Measurements from ENCODE around the gene PPP1R7. TPM values are rescaled to one million over a fixed set of nuclear protein-coding genes. Genes with fewer than 3 reads are reported as not detected.

The PPP1R7 gene
- total and polyA plus RNA-seq, 9 of the 15 experiments (the other 6 are each of a cell fraction or from before 2014, with no cell fraction given) = 37.5 to 75.0 (median 50.5) TPM

DNA sequence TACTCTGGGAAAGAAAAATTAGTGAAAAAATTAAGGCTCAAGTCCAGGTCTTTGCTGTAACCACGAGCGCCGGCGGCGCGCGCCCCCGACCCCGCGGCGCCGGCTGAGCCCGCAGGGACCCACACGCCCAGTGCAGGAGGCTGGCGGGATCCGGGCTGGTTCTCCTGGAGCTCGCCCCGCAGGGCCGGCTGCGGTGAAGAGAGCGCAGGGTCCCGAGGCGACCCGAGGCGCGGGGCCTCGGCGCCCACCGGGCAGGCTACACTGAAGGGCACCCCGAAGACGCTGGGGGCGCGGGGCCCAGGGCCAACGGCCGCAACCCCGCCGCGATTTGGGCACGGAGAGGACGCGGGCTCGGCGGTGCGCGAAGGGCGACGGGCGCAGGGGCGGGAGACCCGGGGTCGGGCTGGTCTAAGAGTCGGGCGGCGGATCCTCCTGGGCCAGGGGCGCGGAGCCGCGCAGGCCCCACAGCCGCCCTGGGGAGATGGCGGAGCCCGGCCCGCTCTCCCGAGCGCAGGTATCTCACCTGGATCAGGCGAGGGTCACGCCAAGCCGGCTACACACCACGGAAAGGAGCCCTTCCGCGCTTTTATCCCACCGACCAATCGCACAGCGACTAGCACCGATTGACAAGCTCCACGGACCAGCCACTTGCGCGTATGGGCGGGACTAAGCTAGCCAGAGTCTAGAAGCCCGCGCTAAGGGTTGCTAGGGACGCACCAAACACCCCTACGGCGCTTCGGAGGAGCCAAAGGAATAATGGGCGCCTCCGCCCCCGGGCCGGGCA is 1.2 kb upstream of the PPP1R7 start, which contains the start of gene PASK (continued):
- TF ChIP-seq ZNF398 (CRISPR knock-in tag; IDR thresholded peaks at IDR 0.05) (no peak), ZNF407 (IDR thresholded peaks at IDR 0.05; ENCODE audit: low read depth) (peak; percentile 91), RFX1 (IDR thresholded peaks at IDR 0.05) (peak; percentile 89), ZBTB1 (CRISPR knock-in tag; IDR thresholded peaks at IDR 0.05; ENCODE audit: borderline replicate concordance, low read depth) (no peak), FOS (IDR thresholded peaks at IDR 0.05; ENCODE audit: extremely low read depth, insufficient read length) (peak; percentile 84), FOXM1 (IDR thresholded peaks at IDR 0.05; ENCODE audit: low read depth) (no peak), FOXM1 (CRISPR knock-in tag; IDR thresholded peaks at IDR 0.05; ENCODE audit: low read depth) (0 out of 2 replicates have a peak, but pooled peaks have one; percentile 0)
- TF ChIP-seq, protein P1, sequence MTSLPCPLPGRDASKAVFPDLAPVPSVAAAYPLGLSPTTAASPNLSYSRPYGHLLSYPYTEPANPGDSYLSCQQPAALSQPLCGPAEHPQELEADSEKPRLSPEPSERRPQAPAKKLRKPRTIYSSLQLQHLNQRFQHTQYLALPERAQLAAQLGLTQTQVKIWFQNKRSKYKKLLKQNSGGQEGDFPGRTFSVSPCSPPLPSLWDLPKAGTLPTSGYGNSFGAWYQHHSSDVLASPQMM (CRISPR knock-in tag; IDR thresholded peaks at IDR 0.05) = no peak
- TF ChIP-seq, protein P2, sequence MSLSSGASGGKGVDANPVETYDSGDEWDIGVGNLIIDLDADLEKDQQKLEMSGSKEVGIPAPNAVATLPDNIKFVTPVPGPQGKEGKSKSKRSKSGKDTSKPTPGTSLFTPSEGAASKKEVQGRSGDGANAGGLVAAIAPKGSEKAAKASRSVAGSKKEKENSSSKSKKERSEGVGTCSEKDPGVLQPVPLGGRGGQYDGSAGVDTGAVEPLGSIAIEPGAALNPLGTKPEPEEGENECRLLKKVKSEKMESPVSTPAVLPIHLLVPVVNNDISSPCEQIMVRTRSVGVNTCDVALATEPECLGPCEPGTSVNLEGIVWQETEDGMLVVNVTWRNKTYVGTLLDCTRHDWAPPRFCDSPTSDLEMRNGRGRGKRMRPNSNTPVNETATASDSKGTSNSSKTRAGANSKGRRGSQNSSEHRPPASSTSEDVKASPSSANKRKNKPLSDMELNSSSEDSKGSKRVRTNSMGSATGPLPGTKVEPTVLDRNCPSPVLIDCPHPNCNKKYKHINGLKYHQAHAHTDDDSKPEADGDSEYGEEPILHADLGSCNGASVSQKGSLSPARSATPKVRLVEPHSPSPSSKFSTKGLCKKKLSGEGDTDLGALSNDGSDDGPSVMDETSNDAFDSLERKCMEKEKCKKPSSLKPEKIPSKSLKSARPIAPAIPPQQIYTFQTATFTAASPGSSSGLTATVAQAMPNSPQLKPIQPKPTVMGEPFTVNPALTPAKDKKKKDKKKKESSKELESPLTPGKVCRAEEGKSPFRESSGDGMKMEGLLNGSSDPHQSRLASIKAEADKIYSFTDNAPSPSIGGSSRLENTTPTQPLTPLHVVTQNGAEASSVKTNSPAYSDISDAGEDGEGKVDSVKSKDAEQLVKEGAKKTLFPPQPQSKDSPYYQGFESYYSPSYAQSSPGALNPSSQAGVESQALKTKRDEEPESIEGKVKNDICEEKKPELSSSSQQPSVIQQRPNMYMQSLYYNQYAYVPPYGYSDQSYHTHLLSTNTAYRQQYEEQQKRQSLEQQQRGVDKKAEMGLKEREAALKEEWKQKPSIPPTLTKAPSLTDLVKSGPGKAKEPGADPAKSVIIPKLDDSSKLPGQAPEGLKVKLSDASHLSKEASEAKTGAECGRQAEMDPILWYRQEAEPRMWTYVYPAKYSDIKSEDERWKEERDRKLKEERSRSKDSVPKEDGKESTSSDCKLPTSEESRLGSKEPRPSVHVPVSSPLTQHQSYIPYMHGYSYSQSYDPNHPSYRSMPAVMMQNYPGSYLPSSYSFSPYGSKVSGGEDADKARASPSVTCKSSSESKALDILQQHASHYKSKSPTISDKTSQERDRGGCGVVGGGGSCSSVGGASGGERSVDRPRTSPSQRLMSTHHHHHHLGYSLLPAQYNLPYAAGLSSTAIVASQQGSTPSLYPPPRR (CRISPR knock-in tag; IDR thresholded peaks at IDR 0.05; ENCODE audit: borderline replicate concordance) = no peak
- TF ChIP-seq, protein P3, sequence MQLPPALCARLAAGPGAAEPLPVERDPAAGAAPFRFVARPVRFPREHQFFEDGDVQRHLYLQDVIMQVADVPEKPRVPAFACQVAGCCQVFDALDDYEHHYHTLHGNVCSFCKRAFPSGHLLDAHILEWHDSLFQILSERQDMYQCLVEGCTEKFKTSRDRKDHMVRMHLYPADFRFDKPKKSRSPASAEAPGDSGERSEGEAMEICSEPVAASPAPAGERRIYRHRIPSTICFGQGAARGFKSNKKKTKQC (CRISPR knock-in tag; IDR thresholded peaks at IDR 0.05) = peak; percentile 48; the same call in 1 of the 2 replicates

All from K562 (cell line).